Islet precursor cell (in vitro differentiated cells): ENCODE data around the gene HPCA.

ENCODE experiments used
- DNase-seq: peaks from one replicate; pipeline ENCODE4 v3.0.0-alpha.2; 2018

Gene HPCA

DNA sequence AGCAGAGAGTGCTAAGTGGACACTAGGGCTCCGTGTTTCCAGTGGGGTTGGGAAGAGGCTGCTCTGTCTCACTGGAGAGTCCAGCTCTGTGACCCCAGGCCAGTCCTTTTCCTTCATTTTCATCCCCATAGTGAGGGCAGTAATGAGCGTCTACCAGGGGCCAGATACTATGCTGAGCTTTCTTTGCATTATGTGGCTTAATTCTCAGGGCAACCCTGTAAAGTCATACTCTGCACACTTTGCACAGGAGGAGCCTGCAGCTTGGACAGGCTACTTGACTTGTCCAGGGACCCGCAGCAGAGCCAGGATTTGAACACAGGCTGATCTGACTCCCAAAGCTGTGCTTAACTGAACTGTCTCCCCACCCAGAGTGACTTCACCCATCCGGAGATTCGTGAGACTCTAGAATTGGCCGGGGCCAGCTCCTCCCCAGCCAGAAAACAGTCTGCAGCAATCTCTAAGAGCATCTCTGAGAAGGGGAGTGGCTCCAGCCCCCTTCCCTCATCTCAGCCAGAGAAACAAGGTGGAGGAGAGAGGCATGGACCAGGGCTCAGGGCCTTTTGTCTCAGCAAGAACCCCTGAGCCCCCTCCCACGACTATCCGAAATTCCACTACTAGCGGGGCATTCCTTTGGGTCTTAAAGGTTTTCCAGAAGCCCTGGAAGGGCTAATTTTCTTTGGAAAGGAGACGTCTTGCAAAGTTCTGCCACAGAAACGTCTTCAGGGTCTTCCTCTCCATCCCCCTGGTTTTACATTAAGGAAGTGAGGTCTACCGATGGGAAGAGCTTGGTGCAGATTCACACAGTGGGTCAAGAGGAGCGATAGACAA, 14.7 kb upstream of the HPCA start:
- peak; percentile 61 for DNase-seq

GRCh38 chr1:32872192-32872460, 14.2 kb upstream of the HPCA start:
- DNase-seq: peak; percentile 24

DNA sequence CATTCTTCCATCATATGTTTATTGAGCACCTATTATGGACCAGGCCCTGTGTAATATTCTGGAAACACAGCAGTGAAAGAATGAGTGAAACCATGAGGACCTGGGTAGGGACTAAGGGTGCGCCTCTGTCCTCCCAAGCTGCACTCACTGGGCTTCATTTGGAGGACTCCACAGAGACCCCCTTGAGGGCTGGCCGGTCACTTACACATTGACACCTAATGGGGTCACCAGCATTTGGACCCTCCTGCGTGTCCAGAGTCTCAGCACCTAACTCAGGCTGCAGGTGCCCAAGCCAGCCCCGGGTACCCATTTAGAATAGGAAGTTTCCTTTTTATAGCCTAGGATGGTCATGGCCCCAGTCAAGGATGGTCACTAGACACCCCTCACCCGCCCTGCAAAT, 12.8 kb upstream of the HPCA start:
- DNase-seq: peak; percentile 25

DNA sequence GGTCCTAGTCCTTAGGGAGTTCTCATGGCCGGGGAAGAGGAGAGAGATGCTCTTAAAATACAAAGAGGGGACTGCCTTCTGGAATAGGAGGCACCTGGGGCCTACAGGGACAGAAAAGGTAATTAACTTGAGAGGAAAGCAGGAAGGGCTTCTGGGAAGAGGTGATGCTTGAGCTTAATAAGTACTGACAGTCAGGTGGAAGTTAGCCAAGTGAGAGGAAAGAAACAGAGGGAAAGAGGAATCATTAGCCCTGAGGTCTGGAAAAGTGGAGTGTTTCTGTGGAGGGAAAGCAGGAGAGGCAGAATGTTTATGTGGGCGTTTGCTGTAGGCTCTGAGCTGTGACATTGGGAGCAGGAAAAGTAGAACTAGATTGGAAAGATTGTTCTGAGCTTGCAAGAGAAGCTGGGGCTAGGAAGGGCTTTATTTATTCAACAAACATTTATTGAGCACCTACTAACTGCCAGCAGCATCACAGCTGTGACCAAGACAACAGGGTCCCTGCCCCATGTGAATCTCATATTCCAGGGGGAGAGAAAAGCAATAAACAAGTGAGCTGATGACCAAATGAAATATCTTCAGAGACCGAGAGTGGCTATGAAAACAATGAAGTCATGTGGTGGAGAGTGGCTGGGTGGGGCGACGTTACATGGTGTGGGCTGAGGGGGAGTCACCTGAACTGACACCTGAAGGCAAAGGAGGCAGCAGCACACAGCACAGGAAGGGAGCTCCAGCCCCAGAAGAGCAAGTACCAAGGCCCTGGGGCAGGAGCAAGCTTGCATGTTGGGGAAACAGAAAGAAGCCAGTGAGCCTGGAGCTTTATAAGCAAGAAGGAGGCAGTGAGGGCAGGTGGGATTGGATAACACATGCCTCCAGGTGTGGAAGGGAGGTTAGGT, 11.2 kb upstream of the HPCA start:
- peak; percentile 28 for DNase-seq

DNA sequence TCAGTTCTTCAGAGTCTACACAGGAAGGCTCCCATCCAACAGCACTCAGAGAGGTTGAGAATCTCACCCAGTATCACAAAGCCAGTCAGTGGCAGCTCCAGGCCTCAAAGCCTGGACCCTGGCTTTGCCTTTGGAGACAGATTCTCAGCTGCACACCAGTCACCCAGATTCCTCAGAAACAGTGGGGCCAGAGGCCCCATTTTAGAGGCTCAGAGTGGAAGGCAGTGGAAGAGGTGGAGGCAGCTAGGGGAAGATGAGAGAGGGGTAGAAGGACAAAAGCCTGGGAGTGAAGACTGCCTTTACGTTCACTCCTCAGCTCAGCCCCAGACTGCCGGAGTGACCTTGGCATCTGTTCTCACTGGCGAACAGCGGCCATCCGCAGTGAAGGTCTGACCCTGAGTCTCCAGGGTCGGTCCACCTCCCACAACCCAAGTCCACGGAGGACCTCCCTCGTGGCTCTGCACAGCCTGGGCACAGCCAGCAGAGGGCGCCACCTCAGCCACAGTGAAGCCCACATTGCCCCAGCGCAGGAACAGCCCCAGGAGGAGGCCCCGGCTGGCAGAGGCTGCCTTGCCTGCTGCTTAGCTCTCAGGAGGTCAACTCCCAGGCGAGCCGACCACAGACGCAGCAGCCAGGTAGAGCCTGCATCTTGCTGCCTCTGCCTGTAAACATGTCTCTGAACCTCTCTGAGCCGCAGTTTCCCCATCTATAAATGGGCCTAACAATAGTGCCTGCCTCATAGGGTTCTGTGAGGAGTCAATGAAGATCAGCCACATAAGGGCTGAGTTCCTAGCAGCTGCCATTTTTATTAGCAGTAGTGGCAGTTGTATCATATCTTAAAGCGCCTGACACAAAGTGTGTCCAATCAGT, 9.7 kb upstream of the HPCA start:
- DNase-seq: peak; percentile 81

GRCh38 chr1:32877211-32878110, 8.8 kb upstream of the HPCA start:
- DNase-seq: no peak

- no peak for DNase-seq
These were observed 8.1 kb upstream of the HPCA start for GRCh38 chr1:32878183-32878582.

GRCh38 chr1:32878637-32879041, 7.7 kb upstream of the HPCA start:
- peak; percentile 69 for DNase-seq

DNA sequence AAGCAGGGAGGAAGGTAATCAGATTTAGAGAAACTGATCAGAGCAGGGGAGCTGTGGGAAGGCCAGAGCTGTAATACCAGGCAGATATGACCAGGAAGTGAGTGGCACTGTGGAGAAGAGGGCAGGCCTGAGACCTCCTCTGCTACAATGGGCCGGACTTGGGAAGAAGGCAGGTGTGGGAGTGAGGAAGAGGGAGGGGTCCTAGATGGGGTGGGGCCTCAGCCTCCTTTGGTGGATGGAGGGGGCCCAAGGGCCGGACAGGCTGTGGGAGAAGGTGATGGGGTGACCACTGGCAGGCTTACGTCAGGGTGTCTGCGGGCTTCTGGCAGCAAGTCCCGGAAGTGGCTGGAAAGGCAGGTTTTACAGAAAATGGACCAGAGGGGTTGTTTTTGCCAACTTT, 5.0 kb upstream of the HPCA start:
- no peak for DNase-seq

DNA sequence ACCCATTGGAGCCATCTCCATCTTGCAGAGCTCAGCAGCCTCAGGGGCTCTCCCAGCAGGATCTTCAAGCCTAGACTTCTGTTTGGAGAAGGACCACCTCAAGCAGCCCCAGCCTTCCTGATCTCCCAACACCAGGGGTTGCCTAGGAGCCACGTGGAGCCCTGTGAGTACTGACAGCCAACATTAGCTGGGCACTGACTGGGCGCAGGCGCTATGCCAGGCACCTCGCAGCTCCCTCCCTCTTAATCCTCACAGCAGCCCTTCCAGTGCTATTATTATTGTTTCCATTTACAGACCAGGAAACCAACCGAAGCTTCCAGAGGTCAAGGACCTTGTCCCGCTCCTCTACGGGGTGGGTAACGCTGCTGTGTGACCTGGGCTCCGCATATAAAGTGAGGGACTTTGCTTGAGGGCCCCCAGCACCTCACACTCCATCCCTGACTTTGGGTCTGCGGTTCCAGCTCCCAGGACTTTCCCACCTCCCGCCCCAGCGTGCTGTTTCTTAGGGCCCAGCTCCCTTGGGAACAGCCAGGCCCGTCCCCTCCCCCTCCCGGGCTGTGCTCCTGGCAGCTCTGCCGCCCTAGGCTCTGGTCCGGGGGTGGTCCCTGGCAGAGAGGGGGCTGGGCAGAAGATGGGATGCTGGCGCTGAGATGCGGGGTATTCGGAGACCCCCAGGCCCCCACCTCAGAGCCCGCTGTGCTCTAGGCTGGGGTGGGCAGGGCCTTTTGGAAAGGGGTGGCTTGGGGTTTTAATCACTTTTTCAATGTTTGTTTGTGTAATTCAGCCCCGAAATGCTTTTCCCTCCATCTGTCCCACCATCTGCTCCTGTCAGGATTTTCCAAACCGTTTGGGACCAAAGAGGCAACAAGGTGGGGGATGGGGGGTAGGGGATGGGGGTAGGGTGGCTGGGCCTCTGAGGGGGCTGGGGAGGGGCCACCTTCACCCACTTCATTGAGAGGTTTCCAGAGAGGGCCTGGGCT, 4.1 kb upstream of the HPCA start:
- no peak for DNase-seq

DNA sequence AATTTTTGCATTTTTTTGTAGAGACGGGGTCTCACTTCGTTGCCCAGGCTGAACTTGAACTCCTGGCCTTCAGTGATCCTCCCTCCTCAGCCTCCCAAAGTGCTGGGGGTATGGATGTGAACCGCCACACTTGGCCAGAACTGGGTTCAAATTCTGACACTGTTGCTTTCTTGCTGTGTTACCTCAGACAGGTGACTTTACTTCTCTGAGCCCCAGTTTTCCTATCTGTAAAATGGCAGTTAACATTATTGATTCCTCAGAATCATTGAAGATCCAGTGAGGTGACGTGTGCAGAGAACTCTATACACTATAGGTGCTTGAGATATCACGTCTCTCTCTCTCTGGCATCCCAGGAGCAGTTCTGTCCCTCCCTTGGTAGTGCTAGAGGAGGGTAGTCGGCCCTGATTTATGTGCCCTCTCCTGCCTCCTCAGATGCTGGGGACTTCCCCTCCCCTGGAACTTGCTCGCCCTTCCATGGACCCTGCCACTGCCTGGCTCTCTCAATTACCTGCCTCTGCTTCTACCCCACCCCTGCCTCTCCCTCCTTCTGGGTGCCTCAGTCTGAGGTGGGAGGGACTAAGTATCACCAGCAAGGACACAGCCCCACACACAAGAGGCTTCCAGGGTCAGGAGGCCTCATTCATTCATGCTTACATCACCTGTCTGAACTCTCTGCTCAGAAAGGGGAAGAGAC, 2.8 kb upstream of the HPCA start:
- DNase-seq: no peak

- no peak for DNase-seq
These were observed 2.3 kb upstream of the HPCA start for GRCh38 chr1:32884032-32884372.

DNA sequence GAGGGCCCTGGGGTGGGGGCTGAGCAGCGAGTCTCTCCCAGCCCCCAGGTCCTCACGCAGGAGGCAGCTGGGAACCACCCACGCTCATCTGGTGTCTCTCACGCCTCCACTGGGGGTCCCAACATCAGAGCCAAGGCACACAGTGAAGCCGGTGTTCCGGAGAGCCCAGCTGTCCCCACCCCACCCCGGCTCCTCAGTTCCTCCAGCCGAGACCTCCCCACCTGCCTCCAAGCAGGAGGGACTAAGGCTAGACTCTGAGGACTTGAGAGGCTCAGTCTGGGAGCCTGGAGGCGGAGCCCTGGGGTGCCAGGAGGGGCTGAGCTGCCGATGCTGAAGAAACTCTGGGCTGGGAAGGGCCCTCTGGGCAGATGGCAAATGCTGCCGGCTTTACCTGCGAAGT, 1.6 kb upstream of the HPCA start:
- no peak for DNase-seq

DNA sequence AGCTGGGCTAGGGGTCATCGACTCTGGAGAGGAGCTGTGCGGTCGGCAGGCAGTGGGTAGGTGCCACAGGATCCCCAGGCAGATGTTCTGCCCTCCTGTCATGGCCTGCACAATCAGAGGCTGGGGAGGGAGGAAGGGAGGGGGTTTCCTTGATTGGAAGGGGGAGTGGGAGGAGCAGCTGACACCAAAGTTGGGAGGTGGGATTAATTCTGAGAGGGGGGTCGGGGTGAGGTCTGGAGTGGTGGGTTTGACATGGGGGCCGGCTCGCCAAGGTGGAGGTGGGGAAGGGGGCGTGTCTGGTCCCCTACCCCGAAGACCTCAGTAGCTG, 651 bp upstream of the HPCA start:
- DNase-seq: no peak

GRCh38 chr1:32886828-32887414, 630 bp downstream of the HPCA start:
- DNase-seq: no peak

GRCh38 chr1:32887623-32888022, 1.3 kb downstream of the HPCA start:
- no peak for DNase-seq

GRCh38 chr1:32888134-32888533, 1.8 kb downstream of the HPCA start:
- DNase-seq: no peak

- DNase-seq: no peak
These were observed 2.6 kb downstream of the HPCA start for GRCh38 chr1:32888677-32889420.

- no peak for DNase-seq
These were observed 3.5 kb downstream of the HPCA start for GRCh38 chr1:32889731-32890278.
